GM23338 (cell line): Measurements from ENCODE around the gene TIE1. TPM values are rescaled to one million over a fixed set of nuclear protein-coding genes. Genes with fewer than 3 reads are reported as not detected.

ENCODE experiments used
- ATAC-seq: fragments of 200-7000 bp; cut with Tn5 transposase; 3 replicates; pipeline ENCODE4 v1.9.1; 2020
- DNase-seq: peaks from one replicate; pipeline ENCODE4 v3.0.0-alpha.2; 2015; ENCODE audit warnings: low spot score
- H2AFZ ChIP-seq: fragments of 200-600 bp; sonication (generic); 2 replicates; pipeline ENCODE4 v1.8.0; 2016; ENCODE audit warnings: antibody characterized with exemption, mild to moderate bottlenecking, moderate library complexity
- H3F3A ChIP-seq: fragments of 200-600 bp; sonication (generic); replicated peaks from 2 replicates; pipeline ENCODE4 v1.8.0; 2017; ENCODE audit warnings: antibody characterized with exemption, mixed run types, low read depth
- H3K27ac ChIP-seq: fragments of 200-600 bp; sonication (generic); 2 replicates; pipeline ENCODE4 v1.6.1; 2016; ENCODE audit warnings: low read depth
- H3K27me3 ChIP-seq: fragments of 200-600 bp; sonication (generic); 2 replicates; pipeline ENCODE4 v1.8.0; 2016; ENCODE audit warnings: mild to moderate bottlenecking, mixed run types, moderate library complexity; ENCODE audit not compliant: insufficient read depth
- H3K36me3 ChIP-seq: fragments of 200-600 bp; sonication (generic); 2 replicates; pipeline ENCODE4 v1.8.0; 2016; ENCODE audit warnings: mild to moderate bottlenecking; ENCODE audit not compliant: insufficient read depth
- H3K4me1 ChIP-seq: fragments of 200-600 bp; sonication (generic); 2 replicates; pipeline ENCODE4 v1.8.0; 2016; ENCODE audit warnings: mild to moderate bottlenecking, moderate library complexity; ENCODE audit not compliant: insufficient read depth
- H3K4me2 ChIP-seq: fragments of 200-600 bp; sonication (generic); 2 replicates; pipeline ENCODE4 v1.7.1; 2017; ENCODE audit warnings: mixed run types
- H3K4me3 ChIP-seq: fragments of 200-600 bp; sonication (generic); 2 replicates; pipeline ENCODE4 v1.6.1; 2016; ENCODE audit warnings: mixed run types
- H3K79me2 ChIP-seq: fragments of 200-600 bp; sonication (generic); replicated peaks from 2 replicates; pipeline ENCODE4 v1.8.0; 2017; ENCODE audit warnings: mild to moderate bottlenecking; ENCODE audit not compliant: insufficient read depth
- H3K9me2 ChIP-seq: fragments of 200-600 bp; sonication (generic); 2 replicates; pipeline ENCODE4 v1.8.0; 2017; ENCODE audit not compliant: insufficient read depth
- H4K20me1 ChIP-seq: fragments of 200-600 bp; sonication (generic); replicated peaks from 2 replicates; pipeline ENCODE4 v1.8.0; 2017; ENCODE audit warnings: mild to moderate bottlenecking; ENCODE audit not compliant: insufficient read depth
- H3K27ac Mint-ChIP-seq: 2 replicates; pipeline ENCODE4 v1.8.0; 2020; ENCODE audit warnings: inconsistent platforms, mild to moderate bottlenecking, moderate library complexity, mixed read lengths
- H3K27me3 Mint-ChIP-seq: 3 replicates; pipeline ENCODE4 v1.8.0; 2022; ENCODE audit warnings: low read depth, mild to moderate bottlenecking, moderate library complexity, mixed read lengths, inconsistent platforms; ENCODE audit not compliant: insufficient read depth, poor library complexity
- H3K36me3 Mint-ChIP-seq: 3 replicates; pipeline ENCODE4 v1.8.0; 2021; ENCODE audit warnings: low read depth, mild to moderate bottlenecking, inconsistent platforms, moderate library complexity, mixed read lengths
- H3K4me1 Mint-ChIP-seq: 3 replicates; pipeline ENCODE4 v1.8.0; 2020; ENCODE audit warnings: mild to moderate bottlenecking, inconsistent platforms, mixed read lengths
- H3K4me3 Mint-ChIP-seq: 3 replicates; pipeline ENCODE4 v1.8.0; 2021; ENCODE audit warnings: moderate library complexity, mild to moderate bottlenecking, inconsistent platforms, mixed read lengths
- H3K9me3 Mint-ChIP-seq: 3 replicates; pipeline ENCODE4 v1.8.0; 2020; ENCODE audit warnings: moderate library complexity, mild to moderate bottlenecking, inconsistent platforms, mixed read lengths
- EZH2 ChIP-seq: fragments of 200-600 bp; sonication (generic); IDR thresholded peaks from one replicate; pipeline ENCODE4 v1.8.0; 2017; ENCODE audit warnings: antibody characterized with exemption, mild to moderate bottlenecking, low read depth; ENCODE audit not compliant: unreplicated experiment
- POLR2AphosphoS5 ChIP-seq: IDR thresholded peaks from 2 replicates; pipeline ENCODE4 v1.6.1; 2016; ENCODE audit warnings: antibody characterized with exemption, low read depth
- STAT1 ChIP-seq: IDR thresholded peaks from one replicate; pipeline ENCODE4 v1.6.1; 2016; ENCODE audit warnings: antibody characterized with exemption; ENCODE audit not compliant: unreplicated experiment
- polyA plus RNA-seq: library from polyadenylated mRNA; unstranded; fragments of >200 nt; fragmentation: Nextera tagmentation; extraction: Ambion mirVana; gene quantifications from 2 replicates; pipeline ENCODE4 v1.2.1, GENCODE V29; 2016
- total RNA-seq: library from RNA; depleted of rRNA; stranded (reverse); fragments of >200 nt; shearing (Covaris generic); gene quantifications from 2 replicates; pipeline ENCODE4 v1.2.3, GENCODE V29; 2014
- TF ChIP-seq, protein P1 (sequence below): fragments of 250-450 bp; sonication (Bioruptor Pico); IDR thresholded peaks from 2 replicates; pipeline ENCODE4 v1.5.0; 2020; ENCODE audit warnings: mild to moderate bottlenecking, moderate library complexity
- TF ChIP-seq, protein P2 (sequence below), 2 experiments: fragments of 200-600 bp in 1 of 2; sonication (generic) in 1 of 2; conservative IDR thresholded peaks; 2 replicates each; pipeline versions ENCODE4 v1.5.1 to v1.6.1; 2016 to 2017; ENCODE audit warnings: antibody characterized with exemption in 2 of 2, low read depth in 2 of 2, mild to moderate bottlenecking in 2 of 2, moderate library complexity in 1 of 2
- TF ChIP-seq, protein P3 (sequence below): IDR thresholded peaks from 2 replicates; pipeline ENCODE4 v1.6.1; 2016; ENCODE audit warnings: antibody characterized with exemption

Gene TIE1
- total and polyA plus RNA-seq, 2 experiments from 2014 or later: 0.37 to 2.3 TPM

DNA sequence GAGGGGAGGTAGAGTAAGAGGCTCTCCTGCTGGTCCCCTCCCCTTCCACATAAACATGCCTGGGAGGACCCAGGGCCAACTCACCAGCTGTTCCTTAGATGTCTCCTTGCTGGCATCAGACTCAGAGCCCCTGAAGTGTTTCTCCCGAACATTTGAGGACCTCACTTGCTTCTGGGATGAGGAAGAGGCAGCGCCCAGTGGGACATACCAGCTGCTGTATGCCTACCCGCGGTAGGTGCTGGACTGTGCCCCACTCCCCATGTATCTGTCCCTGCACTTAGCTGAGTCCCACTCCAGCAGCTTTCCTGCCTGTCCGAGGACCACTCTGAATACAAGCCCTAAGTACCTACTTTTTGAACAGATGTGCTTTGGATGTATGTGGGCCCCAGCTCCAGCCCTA lies 37.2 kb downstream of the TIE1 start:
- H2AFZ ChIP-seq: no peak overlapping the region
- no peaks in the 10 kb centered on the region; the same call in 2 of the 3 replicates for H3K9me3 Mint-ChIP-seq
- H4K20me1 ChIP-seq: no peaks in the 10 kb centered on the region; the same call in 1 of the 2 replicates
- peaks cover 4% of the 10 kb centered on the region for H3K27me3 Mint-ChIP-seq
- H3F3A ChIP-seq: no peaks in the 10 kb centered on the region; the same call in 1 of the 2 replicates
- H3K4me3 ChIP-seq: no peak overlapping the region
- TF ChIP-seq STAT1: no peak
- TF ChIP-seq, protein P1, sequence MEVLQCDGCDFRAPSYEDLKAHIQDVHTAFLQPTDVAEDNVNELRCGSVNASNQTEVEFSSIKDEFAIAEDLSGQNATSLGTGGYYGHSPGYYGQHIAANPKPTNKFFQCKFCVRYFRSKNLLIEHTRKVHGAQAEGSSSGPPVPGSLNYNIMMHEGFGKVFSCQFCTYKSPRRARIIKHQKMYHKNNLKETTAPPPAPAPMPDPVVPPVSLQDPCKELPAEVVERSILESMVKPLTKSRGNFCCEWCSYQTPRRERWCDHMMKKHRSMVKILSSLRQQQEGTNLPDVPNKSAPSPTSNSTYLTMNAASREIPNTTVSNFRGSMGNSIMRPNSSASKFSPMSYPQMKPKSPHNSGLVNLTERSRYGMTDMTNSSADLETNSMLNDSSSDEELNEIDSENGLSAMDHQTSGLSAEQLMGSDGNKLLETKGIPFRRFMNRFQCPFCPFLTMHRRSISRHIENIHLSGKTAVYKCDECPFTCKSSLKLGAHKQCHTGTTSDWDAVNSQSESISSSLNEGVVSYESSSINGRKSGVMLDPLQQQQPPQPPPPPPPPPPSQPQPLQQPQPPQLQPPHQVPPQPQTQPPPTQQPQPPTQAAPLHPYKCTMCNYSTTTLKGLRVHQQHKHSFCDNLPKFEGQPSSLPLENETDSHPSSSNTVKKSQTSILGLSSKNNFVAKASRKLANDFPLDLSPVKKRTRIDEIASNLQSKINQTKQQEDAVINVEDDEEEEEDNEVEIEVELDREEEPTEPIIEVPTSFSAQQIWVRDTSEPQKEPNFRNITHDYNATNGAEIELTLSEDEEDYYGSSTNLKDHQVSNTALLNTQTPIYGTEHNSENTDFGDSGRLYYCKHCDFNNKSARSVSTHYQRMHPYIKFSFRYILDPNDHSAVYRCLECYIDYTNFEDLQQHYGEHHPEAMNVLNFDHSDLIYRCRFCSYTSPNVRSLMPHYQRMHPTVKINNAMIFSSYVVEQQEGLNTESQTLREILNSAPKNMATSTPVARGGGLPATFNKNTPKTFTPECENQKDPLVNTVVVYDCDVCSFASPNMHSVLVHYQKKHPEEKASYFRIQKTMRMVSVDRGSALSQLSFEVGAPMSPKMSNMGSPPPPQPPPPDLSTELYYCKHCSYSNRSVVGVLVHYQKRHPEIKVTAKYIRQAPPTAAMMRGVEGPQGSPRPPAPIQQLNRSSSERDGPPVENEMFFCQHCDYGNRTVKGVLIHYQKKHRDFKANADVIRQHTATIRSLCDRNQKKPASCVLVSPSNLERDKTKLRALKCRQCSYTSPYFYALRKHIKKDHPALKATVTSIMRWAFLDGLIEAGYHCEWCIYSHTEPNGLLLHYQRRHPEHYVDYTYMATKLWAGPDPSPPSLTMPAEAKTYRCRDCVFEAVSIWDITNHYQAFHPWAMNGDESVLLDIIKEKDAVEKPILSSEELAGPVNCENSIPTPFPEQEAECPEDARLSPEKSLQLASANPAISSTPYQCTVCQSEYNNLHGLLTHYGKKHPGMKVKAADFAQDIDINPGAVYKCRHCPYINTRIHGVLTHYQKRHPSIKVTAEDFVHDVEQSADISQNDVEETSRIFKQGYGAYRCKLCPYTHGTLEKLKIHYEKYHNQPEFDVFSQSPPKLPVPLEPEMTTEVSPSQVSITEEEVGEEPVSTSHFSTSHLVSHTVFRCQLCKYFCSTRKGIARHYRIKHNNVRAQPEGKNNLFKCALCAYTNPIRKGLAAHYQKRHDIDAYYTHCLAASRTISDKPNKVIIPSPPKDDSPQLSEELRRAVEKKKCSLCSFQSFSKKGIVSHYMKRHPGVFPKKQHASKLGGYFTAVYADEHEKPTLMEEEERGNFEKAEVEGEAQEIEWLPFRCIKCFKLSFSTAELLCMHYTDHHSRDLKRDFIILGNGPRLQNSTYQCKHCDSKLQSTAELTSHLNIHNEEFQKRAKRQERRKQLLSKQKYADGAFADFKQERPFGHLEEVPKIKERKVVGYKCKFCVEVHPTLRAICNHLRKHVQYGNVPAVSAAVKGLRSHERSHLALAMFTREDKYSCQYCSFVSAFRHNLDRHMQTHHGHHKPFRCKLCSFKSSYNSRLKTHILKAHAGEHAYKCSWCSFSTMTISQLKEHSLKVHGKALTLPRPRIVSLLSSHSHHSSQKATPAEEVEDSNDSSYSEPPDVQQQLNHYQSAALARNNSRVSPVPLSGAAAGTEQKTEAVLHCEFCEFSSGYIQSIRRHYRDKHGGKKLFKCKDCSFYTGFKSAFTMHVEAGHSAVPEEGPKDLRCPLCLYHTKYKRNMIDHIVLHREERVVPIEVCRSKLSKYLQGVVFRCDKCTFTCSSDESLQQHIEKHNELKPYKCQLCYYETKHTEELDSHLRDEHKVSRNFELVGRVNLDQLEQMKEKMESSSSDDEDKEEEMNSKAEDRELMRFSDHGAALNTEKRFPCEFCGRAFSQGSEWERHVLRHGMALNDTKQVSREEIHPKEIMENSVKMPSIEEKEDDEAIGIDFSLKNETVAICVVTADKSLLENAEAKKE: no peak
- TF ChIP-seq, protein P2, sequence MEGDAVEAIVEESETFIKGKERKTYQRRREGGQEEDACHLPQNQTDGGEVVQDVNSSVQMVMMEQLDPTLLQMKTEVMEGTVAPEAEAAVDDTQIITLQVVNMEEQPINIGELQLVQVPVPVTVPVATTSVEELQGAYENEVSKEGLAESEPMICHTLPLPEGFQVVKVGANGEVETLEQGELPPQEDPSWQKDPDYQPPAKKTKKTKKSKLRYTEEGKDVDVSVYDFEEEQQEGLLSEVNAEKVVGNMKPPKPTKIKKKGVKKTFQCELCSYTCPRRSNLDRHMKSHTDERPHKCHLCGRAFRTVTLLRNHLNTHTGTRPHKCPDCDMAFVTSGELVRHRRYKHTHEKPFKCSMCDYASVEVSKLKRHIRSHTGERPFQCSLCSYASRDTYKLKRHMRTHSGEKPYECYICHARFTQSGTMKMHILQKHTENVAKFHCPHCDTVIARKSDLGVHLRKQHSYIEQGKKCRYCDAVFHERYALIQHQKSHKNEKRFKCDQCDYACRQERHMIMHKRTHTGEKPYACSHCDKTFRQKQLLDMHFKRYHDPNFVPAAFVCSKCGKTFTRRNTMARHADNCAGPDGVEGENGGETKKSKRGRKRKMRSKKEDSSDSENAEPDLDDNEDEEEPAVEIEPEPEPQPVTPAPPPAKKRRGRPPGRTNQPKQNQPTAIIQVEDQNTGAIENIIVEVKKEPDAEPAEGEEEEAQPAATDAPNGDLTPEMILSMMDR (conservative IDR thresholded peaks at IDR 0.05; ENCODE audit: low read depth in 2 of 2): no peak
- TF ChIP-seq, protein P3, sequence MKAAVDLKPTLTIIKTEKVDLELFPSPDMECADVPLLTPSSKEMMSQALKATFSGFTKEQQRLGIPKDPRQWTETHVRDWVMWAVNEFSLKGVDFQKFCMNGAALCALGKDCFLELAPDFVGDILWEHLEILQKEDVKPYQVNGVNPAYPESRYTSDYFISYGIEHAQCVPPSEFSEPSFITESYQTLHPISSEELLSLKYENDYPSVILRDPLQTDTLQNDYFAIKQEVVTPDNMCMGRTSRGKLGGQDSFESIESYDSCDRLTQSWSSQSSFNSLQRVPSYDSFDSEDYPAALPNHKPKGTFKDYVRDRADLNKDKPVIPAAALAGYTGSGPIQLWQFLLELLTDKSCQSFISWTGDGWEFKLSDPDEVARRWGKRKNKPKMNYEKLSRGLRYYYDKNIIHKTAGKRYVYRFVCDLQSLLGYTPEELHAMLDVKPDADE: no peak
- TF ChIP-seq EZH2: no peak
- no peak for TF ChIP-seq POLR2AphosphoS5
- no peaks in the 10 kb centered on the region for H3K36me3 Mint-ChIP-seq
- no peaks in the 10 kb centered on the region; the same call in 2 of the 3 replicates for H3K4me1 Mint-ChIP-seq
- H3K27ac Mint-ChIP-seq: no peak overlapping the region
- no peak overlapping the region for H3K4me3 Mint-ChIP-seq
- H3K36me3 ChIP-seq: no peaks in the 10 kb centered on the region
- H3K4me2 ChIP-seq: no peak overlapping the region
- no peaks in the 10 kb centered on the region for H3K27me3 ChIP-seq
- no peaks in the 10 kb centered on the region for H3K79me2 ChIP-seq
- no peaks in the 10 kb centered on the region for H3K4me1 ChIP-seq
- DNase-seq (no peak), ATAC-seq (no peak)
- no peak overlapping the region for H3K27ac ChIP-seq
- H3K9me2 ChIP-seq: no peaks in the 10 kb centered on the region
